HepG2 (cell line): ENCODE data around the gene ACACB. TPM values are rescaled to one million over a fixed set of nuclear protein-coding genes. Genes with fewer than 3 reads are reported as not detected.

ENCODE experiments used
- ATAC-seq: fragments of 200-7000 bp; cut with Tn5 transposase; 3 replicates; pipeline ENCODE4 v1.9.1; 2020; ENCODE audit warnings: mild to moderate bottlenecking, moderate library complexity
- BruUV-seq: library from RNA; stranded (reverse); fragments of 400-500 nt; replicated peaks from 2 replicates; lab custom pipeline; 2021; lab: Mats Ljungman, UMichigan
- CTCF ChIA-PET: fragments of 300-600 bp; formaldehyde crosslinking; extraction: SDS; loops from one replicate; lab custom pipeline; 2021; ENCODE audit warnings: low total read pairs, inconsistent platforms, low intra/inter-chr PET ratio; lab: Yijun Ruan, JAX
- POLR2A ChIA-PET: fragments of 350-600 bp; sonication (Branson Sonifier 250); formaldehyde crosslinking; loops from one replicate; lab custom pipeline; 2020; ENCODE audit warnings: antibody characterized with exemption, inconsistent platforms; lab: Yijun Ruan, JAX
- DNase-seq: peaks from one replicate; pipeline ENCODE4 v3.0.0-alpha.2; 2015; ENCODE audit warnings: low spot score
- FAIRE-seq: peaks from 3 replicates; lab custom pipeline; 2011; peaks lifted over from hg19 to GRCh38; lab: Jason Lieb, UNC
- H2AFZ ChIP-seq: one replicate; pipeline ENCODE4 v1.6.1; 2011; ENCODE audit warnings: low read length, inconsistent platforms
- H3K27ac ChIP-seq: fragments of 300-600 bp; 3 replicates; pipeline ENCODE4 v1.8.0; 2011; ENCODE audit warnings: mixed run types, mild to moderate bottlenecking, mixed read lengths, low read length, inconsistent platforms; ENCODE audit not compliant: insufficient read depth; ENCODE audit errors: extremely low read length
- H3K27me3 ChIP-seq, 2 experiments: fragments of 200-600 bp in 1 of 2; 2 replicates in 1 of 2; 3 replicates in 1 of 2; pipeline versions ENCODE4 v1.6.0 to v1.8.0; 2011; ENCODE audit warnings: low read length in 2 of 2, mild to moderate bottlenecking in 2 of 2, moderate library complexity in 2 of 2, inconsistent platforms in 1 of 2; ENCODE audit not compliant: insufficient read depth in 2 of 2, control insufficient read depth in 1 of 2
- H3K36me3 ChIP-seq, 2 experiments: fragments of 200-600 bp in 1 of 2; replicated peaks in 1 of 2; 2 replicates in 1 of 2; 3 replicates in 1 of 2; pipeline versions ENCODE4 v1.5.1 to v1.8.0; 2011; ENCODE audit warnings: low read length in 2 of 2, inconsistent platforms in 1 of 2; ENCODE audit not compliant: insufficient read depth in 2 of 2, control insufficient read depth in 1 of 2
- H3K4me1 ChIP-seq: 2 replicates; pipeline ENCODE4 v1.5.1; 2012; ENCODE audit warnings: low read length, inconsistent platforms; ENCODE audit not compliant: insufficient read depth
- H3K4me2 ChIP-seq: 2 replicates; pipeline ENCODE4 v1.6.0; 2011; ENCODE audit warnings: low read depth, low read length, inconsistent platforms
- H3K4me3 ChIP-seq, 3 experiments: fragments of 200-600 bp in 1 of 3; sonication (generic), shearing (Covaris generic) in 1 of 3; replicated peaks in 1 of 3; 2 replicates each; pipeline ENCODE4 v1.5.1; 2011 to 2016; ENCODE audit warnings: low read length in 3 of 3, inconsistent platforms in 2 of 3, low read depth in 2 of 3, mild to moderate bottlenecking in 2 of 3, control low read depth in 1 of 3, mixed read lengths in 1 of 3; ENCODE audit not compliant: insufficient read depth in 1 of 3
- H3K79me2 ChIP-seq: one replicate; pipeline ENCODE4 v1.6.1; 2011; ENCODE audit warnings: low read length, inconsistent platforms; ENCODE audit not compliant: insufficient read depth
- H3K9ac ChIP-seq: 2 replicates; pipeline ENCODE4 v1.6.0; 2011; ENCODE audit warnings: mild to moderate bottlenecking, low read depth, low read length, inconsistent platforms; ENCODE audit not compliant: insufficient read depth
- H3K9me3 ChIP-seq: 2 replicates; pipeline ENCODE4 v1.5.1; 2012; ENCODE audit warnings: mild to moderate bottlenecking, low read length
- H4K20me1 ChIP-seq: 2 replicates; pipeline ENCODE4 v1.6.0; 2011; ENCODE audit warnings: inconsistent platforms, mild to moderate bottlenecking, low read length, moderate library complexity; ENCODE audit not compliant: insufficient read depth
- ADNP ChIP-seq: sonication (generic); formaldehyde crosslinking; IDR thresholded peaks from 2 replicates; pipeline ENCODE4 v1.4.0; 2020; ENCODE audit warnings: missing genetic modification reagents
- AGO2 ChIP-seq: fragments of 200-400 bp; formaldehyde crosslinking; optimal IDR thresholded peaks from 2 replicates; pipeline ENCODE3; 2017; ENCODE audit warnings: mild to moderate bottlenecking, low read depth, low read length, moderate library complexity
- DDIT3 ChIP-seq: sonication (generic); formaldehyde crosslinking; IDR thresholded peaks from 2 replicates; pipeline ENCODE4 v1.4.0; 2020; ENCODE audit warnings: mild to moderate bottlenecking, missing genetic modification reagents
- DNMT3B ChIP-seq: conservative IDR thresholded peaks from 2 replicates; pipeline ENCODE4 v1.6.1; 2016; ENCODE audit warnings: missing biosample characterization, control low read depth
- ZNF256 ChIP-seq: sonication (generic); formaldehyde crosslinking; conservative IDR thresholded peaks from 2 replicates; pipeline ENCODE4 v1.4.0; 2020; ENCODE audit warnings: missing genetic modification reagents
- ZNF609 ChIP-seq: sonication (generic); formaldehyde crosslinking; IDR thresholded peaks from 2 replicates; pipeline ENCODE4 v1.4.0; 2020; ENCODE audit warnings: mild to moderate bottlenecking, missing genetic modification reagents, borderline replicate concordance
- WGBS: methylation state at CpG from one replicate; pipeline ENCODE4 v1.1.6; 2017; ENCODE audit warnings: low lambda C conversion rate; 5-methylcytosine and 5-hydroxymethylcytosine counted together
- in situ Hi-C: cut with HindIII; loops from 2 replicates; pipeline ENCODE4 v1.10.0; 2017; ENCODE audit warnings: low pct_unique_long_range_greater_than_20kb; ENCODE audit not compliant: extremely low pct_ligation_motif_present
- intact Hi-C: fragments of 100-400 bp; cut with micrococcal nuclease; formaldehyde crosslinking; loops from one replicate; pipeline ENCODE4 v1.10.0; 2022; ENCODE audit not compliant: unreplicated experiment
- polyA plus RNA-seq, 8 experiments: library from polyadenylated mRNA; depleted of rRNA in 3 of 8; stranded (reverse) in 7 of 8; unstranded in 1 of 8; fragments of >200 nt; fragmentation: Illumina TruSeq in 4 of 8; extraction: Trizol in 4 of 8; gene quantifications; 2 replicates each; pipeline versions ENCODE4 v1.2.1 to v1.2.3, GENCODE V29; 2011 to 2016; ENCODE audit warnings: low read depth in 4 of 8, missing spikeins in 1 of 8, mixed read lengths in 1 of 8; ENCODE audit not compliant: insufficient read depth in 1 of 8
- total RNA-seq, 5 experiments: library from RNA; depleted of rRNA; stranded (reverse); fragments of >200 nt; fragmentation: Illumina TruSeq; extraction: Trizol; gene quantifications; 2 replicates each; pipeline ENCODE4 v1.2.3, GENCODE V29; 2016; ENCODE audit warnings: low read depth in 1 of 5
- TF ChIP-seq, protein P1 (sequence below): sonication (generic); formaldehyde crosslinking; IDR thresholded peaks from 2 replicates; pipeline ENCODE4 v1.4.0; 2020; ENCODE audit warnings: mild to moderate bottlenecking, missing genetic modification reagents
- TF ChIP-seq, protein P2 (sequence below): sonication (generic); formaldehyde crosslinking; IDR thresholded peaks from 2 replicates; pipeline ENCODE4 v1.4.0; 2020; ENCODE audit warnings: missing genetic modification reagents, low read depth, mild to moderate bottlenecking, borderline replicate concordance

ACACB gene
- total and polyA plus RNA-seq, 2 of the 13 experiments (the other 11 are each of a cell fraction or from before 2014, with no cell fraction given): 6.2 to 8.6 TPM

DNA sequence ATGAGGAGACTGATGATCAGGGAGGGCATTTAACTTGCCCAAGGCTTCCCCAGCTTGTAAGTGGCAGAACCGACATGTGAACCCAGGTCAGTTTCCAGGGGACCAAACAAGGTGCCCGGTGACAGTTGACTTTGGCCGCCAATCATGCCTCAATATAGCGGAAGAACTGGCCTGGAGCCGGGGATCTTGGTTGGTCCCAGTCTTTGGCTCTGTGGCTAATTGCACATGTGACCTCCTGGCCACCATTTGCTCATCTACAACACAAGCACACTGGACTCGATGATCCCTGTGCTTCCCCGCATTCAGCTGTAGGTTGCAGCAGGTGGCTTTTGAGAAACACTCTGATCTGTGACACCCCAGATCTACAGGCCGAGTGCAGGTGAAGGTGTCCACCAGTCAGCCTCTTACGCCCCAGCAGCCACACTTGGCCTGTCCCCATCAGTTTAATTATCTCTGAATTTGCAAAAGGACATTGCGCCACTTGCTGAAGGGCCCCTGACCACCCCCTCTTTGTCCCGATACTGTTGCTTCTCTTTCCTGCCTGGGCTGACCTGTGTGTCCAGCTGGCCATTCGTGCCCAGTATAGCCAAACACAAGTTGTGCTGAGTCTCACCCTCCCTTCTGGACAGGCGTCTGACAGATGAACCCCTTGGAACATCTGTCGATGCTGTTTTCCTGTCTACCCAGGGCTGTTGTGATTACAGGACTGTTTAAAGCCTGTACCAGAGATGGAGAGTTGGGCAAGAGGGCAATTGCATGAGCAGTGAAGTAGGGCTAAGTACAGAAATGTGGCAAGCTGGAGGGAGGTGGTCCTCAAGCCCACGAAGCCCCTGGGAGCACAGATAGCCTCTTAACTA lies 14.1 kb downstream of the ACACB start (continued):
- TF ChIP-seq, protein P1, sequence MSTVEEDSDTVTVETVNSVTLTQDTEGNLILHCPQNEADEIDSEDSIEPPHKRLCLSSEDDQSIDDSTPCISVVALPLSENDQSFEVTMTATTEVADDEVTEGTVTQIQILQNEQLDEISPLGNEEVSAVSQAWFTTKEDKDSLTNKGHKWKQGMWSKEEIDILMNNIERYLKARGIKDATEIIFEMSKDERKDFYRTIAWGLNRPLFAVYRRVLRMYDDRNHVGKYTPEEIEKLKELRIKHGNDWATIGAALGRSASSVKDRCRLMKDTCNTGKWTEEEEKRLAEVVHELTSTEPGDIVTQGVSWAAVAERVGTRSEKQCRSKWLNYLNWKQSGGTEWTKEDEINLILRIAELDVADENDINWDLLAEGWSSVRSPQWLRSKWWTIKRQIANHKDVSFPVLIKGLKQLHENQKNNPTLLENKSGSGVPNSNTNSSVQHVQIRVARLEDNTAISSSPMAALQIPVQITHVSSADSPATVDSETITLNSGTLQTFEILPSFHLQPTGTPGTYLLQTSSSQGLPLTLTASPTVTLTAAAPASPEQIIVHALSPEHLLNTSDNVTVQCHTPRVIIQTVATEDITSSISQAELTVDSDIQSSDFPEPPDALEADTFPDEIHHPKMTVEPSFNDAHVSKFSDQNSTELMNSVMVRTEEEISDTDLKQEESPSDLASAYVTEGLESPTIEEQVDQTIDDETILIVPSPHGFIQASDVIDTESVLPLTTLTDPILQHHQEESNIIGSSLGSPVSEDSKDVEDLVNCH (CRISPR knock-in tag): no peak
- TF ChIP-seq DDIT3: no peak

- H3K36me3 ChIP-seq: no peaks in the 10 kb centered on the region
- H3K4me2 ChIP-seq: no peak overlapping the region
- CTCF ChIA-PET: no interaction called here
- no peak overlapping the region for H3K9ac ChIP-seq
- FAIRE-seq (no peak), DNase-seq (no peak), ATAC-seq (no peak)
- no peaks in the 10 kb centered on the region for H3K27me3 ChIP-seq
- H3K4me1 ChIP-seq: no peaks in the 10 kb centered on the region
- H2AFZ ChIP-seq: no peak overlapping the region
- POLR2A ChIA-PET: interaction anchor here (0.6 to 1.2 kb wide), 2 partner anchors 23 to 65 kb away, joined by 3 read pairs; no protein-coding TSS in a partner anchor
- no peak overlapping the region for H3K4me3 ChIP-seq
- no peaks in the 10 kb centered on the region for H3K79me2 ChIP-seq
- TF ChIP-seq DNMT3B: no peak
- TF ChIP-seq ADNP (CRISPR knock-in tag): no peak
- TF ChIP-seq AGO2: no peak
- TF ChIP-seq ZNF256 (CRISPR knock-in tag): no peak
- no peak for TF ChIP-seq ZNF609 (CRISPR knock-in tag)
- TF ChIP-seq, protein P2, sequence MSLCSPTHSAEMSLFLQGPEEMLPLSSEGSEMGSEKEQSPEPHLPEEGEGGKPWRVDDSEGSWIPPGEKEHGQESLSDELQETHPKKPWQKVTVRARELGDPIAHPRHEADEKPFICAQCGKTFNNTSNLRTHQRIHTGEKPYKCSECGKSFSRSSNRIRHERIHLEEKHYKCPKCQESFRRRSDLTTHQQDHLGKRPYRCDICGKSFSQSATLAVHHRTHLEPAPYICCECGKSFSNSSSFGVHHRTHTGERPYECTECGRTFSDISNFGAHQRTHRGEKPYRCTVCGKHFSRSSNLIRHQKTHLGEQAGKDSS (CRISPR knock-in tag): no peak
- no peaks in the 10 kb centered on the region for H4K20me1 ChIP-seq
- intact Hi-C loops: no loop called here
- 91% methylated on average over 19 of the region's 24 CpGs for WGBS
- BruUV-seq: no TSS peak
- in situ Hi-C loops: loop anchor here (10.0 kb wide), 2 partner anchors 113 to 253 kb away; no protein-coding TSS in a partner anchor
- no peak overlapping the region for H3K27ac ChIP-seq
- no peaks in the 10 kb centered on the region for H3K9me3 ChIP-seq
Observed at GRCh38 chr12:109131154-109132050, 15.0 kb downstream of the ACACB start.
